Renal cortex interstitium (tissue), 11 donors: ENCODE data around the gene CENPA. TPM values are rescaled to one million over a fixed set of nuclear protein-coding genes. Genes with fewer than 3 reads are reported as not detected.
A peak's percentile ranks its signal among the peaks of the same experiment; 100 is the strongest.
"Not testable (repeated sequence)": the region's sequence is repeated elsewhere in the genome, so short reads cannot be mapped to it uniquely, and the experiment has no call there.

Experiments
- DNase-seq, 11 donors: peaks; one replicate each; pipeline ENCODE4 v3.0.0-alpha.2; 2013; ENCODE audit warnings: low read depth in 9 of 11, low spot score in 4 of 11; ENCODE audit errors: extremely low read depth in 1 of 11
- polyA plus RNA-seq, 3 donors: library from polyadenylated mRNA; unstranded; fragments of 120-200 nt; gene quantifications; one replicate each; pipeline ENCODE4 v1.2.1, GENCODE V29; 2013; ENCODE audit not compliant: insufficient read length in 3 of 3

The CENPA gene
- polyA plus RNA-seq, 3 donors, result 12.1 to 17.2 (median 17.2) TPM

DNA sequence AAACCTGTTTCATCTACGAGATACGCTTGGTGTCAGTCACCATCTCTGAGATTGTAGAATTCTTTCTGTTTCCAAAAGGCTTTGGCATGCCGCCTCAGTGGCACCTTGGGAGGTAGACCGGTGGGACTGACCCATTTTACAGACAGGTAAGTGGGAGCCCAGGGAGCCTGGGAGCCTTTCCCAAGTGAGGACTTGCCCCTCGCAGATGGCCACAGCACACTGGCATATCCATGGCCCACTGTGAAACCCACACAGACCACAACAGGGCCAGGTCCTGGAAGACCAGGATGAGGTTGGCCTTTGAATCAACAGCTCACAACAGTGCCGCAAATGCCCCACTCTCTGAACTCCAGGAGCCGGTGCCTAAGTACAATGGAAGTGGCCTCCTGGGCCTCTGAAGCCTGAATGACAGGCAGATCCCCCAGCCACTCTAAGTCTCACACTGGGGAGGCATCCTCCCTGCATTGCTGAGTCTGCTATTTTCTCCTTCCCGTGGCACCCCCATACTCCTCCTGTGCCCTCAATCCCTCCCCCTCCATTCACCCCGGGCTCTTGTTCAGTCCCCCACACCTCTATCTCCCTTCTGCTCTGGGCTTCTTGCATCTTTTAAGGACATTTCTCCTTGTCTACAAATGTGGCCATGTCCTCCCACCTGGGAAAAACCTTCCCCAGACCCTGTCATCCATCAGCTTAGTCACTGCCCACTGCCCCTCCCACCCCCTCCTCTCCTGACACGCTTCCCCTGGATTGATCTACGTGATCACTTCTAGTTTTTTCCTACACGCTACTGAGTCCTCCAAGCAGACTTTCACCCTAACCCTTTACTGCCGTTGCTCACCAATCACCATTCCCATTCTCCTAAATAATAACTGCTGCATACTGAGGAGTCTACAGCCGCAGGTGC is 26.2 kb downstream of the CENPA start:
- DNase-seq, result no peak

- no peak for DNase-seq
Observed at GRCh38 chr2:26812731-26813130, 26.9 kb downstream of the CENPA start.

DNA sequence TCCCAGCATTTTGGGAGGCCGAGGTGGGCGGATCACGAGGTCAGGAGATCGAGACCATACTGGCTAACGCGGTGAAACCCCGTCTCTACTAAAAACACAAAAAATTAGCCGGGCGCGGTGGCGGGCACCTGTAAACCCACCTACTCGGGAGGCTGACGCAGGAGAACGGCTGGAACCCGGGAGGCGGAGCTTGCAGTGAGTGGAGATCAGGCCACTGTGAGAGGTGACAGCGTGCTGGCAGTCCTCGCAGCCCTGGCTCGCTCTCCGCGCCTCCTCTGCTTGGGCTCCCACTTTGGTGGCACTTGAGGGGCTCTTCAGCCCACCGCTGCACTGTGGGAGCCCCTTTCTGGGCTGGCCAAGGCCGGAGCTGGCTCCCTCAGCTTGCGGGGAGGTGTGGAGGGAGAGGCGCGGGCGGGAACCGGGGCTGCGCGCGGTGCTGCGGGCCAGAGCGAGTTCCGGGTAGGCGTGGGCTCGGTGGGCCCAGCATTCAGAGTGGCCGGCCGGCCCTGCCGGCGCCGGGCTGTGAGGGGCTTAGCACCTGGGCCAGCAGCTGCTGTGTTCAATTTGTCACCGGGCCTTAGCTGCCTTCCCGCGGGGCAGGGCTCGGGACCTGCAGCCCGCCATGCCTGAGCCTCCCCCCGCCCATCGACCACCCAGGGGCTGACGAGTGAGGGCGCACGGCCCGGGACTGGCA is 28.4 kb downstream of the CENPA start:
- DNase-seq, result not testable (repeated sequence)

DNA sequence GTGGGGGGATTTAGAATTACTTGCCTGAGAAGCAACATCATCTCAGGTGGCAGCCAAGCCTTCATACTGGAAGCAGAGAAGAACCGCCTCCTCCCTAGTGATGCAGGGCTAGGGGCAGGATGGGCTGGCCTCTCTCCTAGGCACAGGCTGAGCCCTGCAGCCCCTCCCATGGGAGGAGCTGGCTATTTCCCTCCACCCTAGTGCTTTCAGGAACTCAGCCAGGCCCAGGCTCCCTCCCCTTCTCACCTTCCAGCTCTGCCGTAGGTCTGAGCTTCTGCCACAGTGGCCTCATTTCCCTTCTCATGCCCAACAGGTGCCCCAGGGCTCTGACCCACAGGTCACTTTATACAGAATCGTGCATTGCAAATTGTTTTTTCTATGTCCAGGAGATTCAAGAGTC is 31.0 kb downstream of the CENPA start:
- DNase-seq, result no peak

DNA sequence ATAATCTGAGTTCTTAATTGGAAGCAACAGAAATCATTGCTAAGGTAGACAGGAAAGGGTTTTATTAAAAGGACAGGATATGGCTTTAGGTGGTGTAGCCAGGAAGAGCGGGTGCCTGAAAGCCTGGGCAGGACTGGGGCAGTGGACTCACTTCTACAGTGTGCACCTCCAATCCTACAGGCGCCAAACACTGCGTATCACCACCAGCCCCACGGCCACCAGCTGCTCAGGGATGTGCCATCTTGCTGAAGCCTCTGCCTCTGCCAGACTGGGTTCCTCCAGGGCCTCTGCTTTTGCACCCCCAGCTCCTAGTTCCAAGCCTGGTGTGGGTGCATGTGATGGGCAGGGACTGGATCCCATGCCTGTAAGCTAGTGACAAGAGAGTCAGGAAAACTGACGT is 32.4 kb downstream of the CENPA start:
- no peak for DNase-seq

DNA sequence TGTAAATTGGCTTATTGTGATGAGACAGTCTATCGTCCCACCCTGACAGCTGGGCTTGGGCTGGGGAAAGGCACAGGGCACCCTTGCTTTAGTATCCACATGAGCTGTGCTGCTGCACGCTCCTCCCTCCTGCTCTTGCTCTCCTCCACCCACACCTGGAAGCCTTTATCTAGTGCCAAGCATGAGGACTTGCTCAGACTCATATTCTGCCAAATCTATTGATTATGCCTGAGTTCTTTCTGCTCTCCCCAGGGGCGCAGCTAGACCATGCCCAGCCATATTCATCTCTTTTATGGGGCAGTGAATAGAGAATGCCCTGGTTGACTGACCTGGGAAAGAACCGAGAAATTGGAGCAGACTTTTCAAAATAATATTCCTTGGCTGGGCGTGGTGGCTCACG is 33.1 kb downstream of the CENPA start:
- DNase-seq, result no peak

DNA sequence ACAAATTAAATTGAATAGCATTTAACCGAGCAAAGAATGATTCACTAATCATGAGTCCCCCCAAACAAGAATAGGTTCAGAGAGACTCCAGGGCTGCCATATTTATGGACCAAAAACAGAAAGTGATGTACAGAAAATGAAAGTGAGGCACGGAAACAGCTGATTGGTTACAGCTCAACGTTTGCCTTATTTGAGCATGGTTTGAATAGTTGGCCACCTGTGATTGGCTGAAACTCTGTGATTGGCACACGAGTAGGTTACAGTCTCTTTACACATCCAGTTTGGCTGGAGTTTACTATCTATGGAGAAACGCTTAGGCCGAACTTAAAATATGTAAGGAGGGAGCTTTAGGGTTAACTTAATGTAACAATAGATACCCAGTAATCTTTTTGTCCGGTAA is 35.1 kb downstream of the CENPA start:
- no peak for DNase-seq

GRCh38 chr2:26822877-26823276 is 37.0 kb downstream of the CENPA start:
- no peak for DNase-seq

DNA sequence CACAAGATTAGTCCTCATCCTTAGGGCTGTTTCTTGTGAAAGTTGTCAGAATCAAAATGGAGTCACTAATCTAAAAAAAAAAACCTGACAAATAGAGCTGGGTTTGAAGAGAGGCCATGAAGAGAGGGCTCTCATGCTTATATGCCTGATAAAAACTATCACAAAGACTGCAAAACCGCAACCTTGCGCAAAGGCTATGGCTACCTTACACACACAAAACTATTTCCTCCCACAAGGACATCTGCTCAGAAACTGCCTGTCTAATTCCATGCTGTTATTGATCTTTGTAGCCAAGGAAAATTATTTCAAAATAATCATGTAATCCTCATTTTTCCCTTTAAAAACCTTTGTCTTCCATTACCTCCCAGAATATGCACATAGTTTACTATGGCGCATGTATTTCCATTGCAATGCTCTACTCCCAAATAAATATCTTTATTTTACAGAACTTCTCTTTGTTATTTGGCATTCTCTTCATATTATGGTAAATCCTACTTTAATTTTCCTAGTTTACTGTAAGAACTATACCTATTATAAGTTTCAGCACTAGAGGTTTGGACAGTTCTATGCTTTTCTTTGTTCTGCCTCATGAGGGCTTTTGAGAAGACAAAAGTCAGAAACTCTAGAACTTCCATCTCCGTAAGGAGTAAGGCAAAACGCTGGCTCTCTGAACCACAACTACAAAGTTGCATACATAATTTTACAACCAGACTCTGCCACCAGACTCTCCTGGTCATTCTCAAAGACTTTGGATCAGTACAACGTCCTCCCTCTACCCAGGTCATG is 52.5 kb downstream of the CENPA start:
- DNase-seq, result peak in 2 of 11 donors; percentile 42 to 49

DNA sequence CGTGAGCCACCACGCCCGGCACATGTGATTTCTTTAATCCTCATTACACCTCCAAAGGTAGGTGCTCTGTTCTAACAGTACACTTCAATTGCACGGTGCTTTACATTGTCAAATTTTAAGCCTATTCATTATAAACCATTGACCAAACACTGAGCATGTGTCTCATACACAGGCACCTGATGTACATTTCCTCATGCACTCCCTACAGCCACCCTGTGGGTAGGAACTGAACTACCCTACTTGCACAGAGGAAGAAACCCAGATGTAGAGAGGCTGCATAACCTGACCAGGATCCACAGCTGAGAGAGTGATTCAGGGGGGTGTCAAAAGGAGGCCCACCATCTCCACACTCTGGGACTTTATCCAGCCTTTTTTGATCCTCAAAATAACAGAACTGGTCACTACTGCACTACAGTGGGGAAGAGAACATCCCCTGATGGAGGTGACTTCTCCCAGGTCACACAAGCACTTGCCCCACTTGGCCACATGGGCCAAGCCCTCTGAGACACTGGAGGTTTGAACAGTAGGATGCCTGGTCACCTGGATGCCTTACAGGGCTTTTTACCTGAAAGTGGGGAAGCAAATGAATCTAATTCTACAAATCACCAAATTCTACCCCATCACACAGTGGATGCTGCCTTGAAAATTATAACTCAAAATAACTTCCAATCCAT is 55.2 kb downstream of the CENPA start:
- no peak for DNase-seq

GRCh38 chr2:26843041-26843440 is 57.2 kb downstream of the CENPA start:
- no peak for DNase-seq

Other genes with a start within 250 kb of the CENPA start
- under 1 TPM; 0.29 to 0.89 (median 0.33) TPM for gene CIB4, start 144.7 kb upstream of the CENPA start, polyA plus RNA-seq
- gene KCNK3, start 93.3 kb upstream of the CENPA start, polyA plus RNA-seq, result 1 to 10 TPM; 1.3 to 9.3 (median 3.3) TPM
- gene SLC35F6, start 21.8 kb upstream of the CENPA start, polyA plus RNA-seq, result 10 to 100 TPM; 15.4 to 16.4 (median 16.1) TPM
- gene DPYSL5, start 62.1 kb downstream of the CENPA start, polyA plus RNA-seq, result 1 to 10 TPM; 4.4 to 8.6 (median 8.5) TPM
- gene MAPRE3, start 184.6 kb downstream of the CENPA start, polyA plus RNA-seq, result 10 to 100 TPM in 2 of 3 donors, 1 to 10 TPM in 1; 9.6 to 15.8 (median 12.6) TPM
- gene TMEM214, start 246.9 kb downstream of the CENPA start, polyA plus RNA-seq, result 10 to 100 TPM; 55.8 to 71.9 (median 63.6) TPM